ENCODE results near the gene SPDYE4.

DNA sequence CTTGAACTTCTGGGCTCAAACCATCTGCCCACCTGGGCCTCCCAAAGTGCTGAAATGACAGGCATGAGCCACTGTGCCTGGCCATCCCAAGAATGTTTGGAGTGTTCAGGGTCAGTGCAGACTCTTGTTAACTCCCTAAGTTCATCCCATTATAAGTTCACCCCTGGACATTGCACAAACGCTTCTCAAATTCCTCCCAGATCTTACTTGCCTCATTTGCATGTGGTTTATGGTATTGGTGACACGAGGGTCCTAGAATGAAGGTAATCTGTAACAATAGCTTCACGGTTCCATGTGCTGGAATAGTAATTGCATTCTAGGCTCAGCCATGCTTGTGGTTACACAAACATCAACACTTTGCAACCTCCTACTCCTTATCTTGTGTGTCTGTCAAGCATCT lies 8.7 kb downstream of the SPDYE4 start:
- TF ChIP-seq CREB1 (CRISPR knock-in tag; IDR thresholded peaks at IDR 0.05; ENCODE audit: low read depth) (no peak), POLR2AphosphoS5 (IDR thresholded peaks at IDR 0.05; ENCODE audit: low read depth) (no peak)
- TF ChIP-seq, protein P1, sequence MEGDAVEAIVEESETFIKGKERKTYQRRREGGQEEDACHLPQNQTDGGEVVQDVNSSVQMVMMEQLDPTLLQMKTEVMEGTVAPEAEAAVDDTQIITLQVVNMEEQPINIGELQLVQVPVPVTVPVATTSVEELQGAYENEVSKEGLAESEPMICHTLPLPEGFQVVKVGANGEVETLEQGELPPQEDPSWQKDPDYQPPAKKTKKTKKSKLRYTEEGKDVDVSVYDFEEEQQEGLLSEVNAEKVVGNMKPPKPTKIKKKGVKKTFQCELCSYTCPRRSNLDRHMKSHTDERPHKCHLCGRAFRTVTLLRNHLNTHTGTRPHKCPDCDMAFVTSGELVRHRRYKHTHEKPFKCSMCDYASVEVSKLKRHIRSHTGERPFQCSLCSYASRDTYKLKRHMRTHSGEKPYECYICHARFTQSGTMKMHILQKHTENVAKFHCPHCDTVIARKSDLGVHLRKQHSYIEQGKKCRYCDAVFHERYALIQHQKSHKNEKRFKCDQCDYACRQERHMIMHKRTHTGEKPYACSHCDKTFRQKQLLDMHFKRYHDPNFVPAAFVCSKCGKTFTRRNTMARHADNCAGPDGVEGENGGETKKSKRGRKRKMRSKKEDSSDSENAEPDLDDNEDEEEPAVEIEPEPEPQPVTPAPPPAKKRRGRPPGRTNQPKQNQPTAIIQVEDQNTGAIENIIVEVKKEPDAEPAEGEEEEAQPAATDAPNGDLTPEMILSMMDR (conservative IDR thresholded peaks at IDR 0.05; ENCODE audit: low read depth in 2 of 2) = no peak
